Smooth muscle cell (in vitro differentiated cells): ENCODE data around the gene ARHGAP1. TPM values are rescaled to one million over a fixed set of nuclear protein-coding genes. Genes with fewer than 3 reads are reported as not detected.

Source experiments
- DNase-seq: peaks from one replicate; lab custom pipeline; 2025; ENCODE audit not compliant: unreplicated experiment; lab: John Stamatoyannopoulos, UW
- H2AFZ ChIP-seq: fragments of 200-600 bp; sonication (generic); 2 replicates; pipeline ENCODE4 v1.6.0; 2016; ENCODE audit warnings: antibody characterized with exemption, low read depth, mild to moderate bottlenecking
- H3F3A ChIP-seq: fragments of 200-600 bp; sonication (generic); 2 replicates; pipeline ENCODE4 v1.6.0; 2017; ENCODE audit warnings: antibody characterized with exemption, low read depth
- H3K27ac ChIP-seq: fragments of 200-600 bp; sonication (generic); 2 replicates; pipeline ENCODE4 v1.5.1; 2016; ENCODE audit warnings: low read depth, mild to moderate bottlenecking
- H3K27me3 ChIP-seq: fragments of 200-600 bp; sonication (generic); 2 replicates; pipeline ENCODE4 v1.6.1; 2016; ENCODE audit warnings: low read depth, mild to moderate bottlenecking
- H3K36me3 ChIP-seq: fragments of 200-600 bp; sonication (generic); 2 replicates; pipeline ENCODE4 v1.5.1; 2016; ENCODE audit warnings: low read depth
- H3K4me1 ChIP-seq: fragments of 200-600 bp; sonication (generic); 2 replicates; pipeline ENCODE4 v1.5.1; 2016; ENCODE audit warnings: low read depth
- H3K4me2 ChIP-seq: fragments of 200-600 bp; sonication (generic); 2 replicates; pipeline ENCODE4 v1.6.0; 2016; ENCODE audit warnings: mild to moderate bottlenecking
- H3K4me3 ChIP-seq: fragments of 200-600 bp; sonication (generic); 2 replicates; pipeline ENCODE4 v1.5.1; 2016; ENCODE audit warnings: mild to moderate bottlenecking
- H3K79me2 ChIP-seq: fragments of 200-600 bp; sonication (generic); 2 replicates; pipeline ENCODE4 v1.6.0; 2016; ENCODE audit warnings: low read depth, mild to moderate bottlenecking
- H3K9ac ChIP-seq: fragments of 200-600 bp; sonication (generic); 2 replicates; pipeline ENCODE4 v1.6.0; 2016; ENCODE audit warnings: low read depth
- H3K9me3 ChIP-seq: fragments of 200-600 bp; sonication (generic); replicated peaks from 2 replicates; pipeline ENCODE4 v1.5.1; 2016; ENCODE audit warnings: low read depth
- H4K20me1 ChIP-seq: fragments of 200-600 bp; sonication (generic); 2 replicates; pipeline ENCODE4 v1.6.0; 2016; ENCODE audit warnings: low read depth
- CTCF ChIP-seq: fragments of 200-600 bp; sonication (generic); IDR thresholded peaks from 2 replicates; pipeline ENCODE4 v1.5.1; 2017; ENCODE audit warnings: borderline replicate concordance, mild to moderate bottlenecking, antibody characterized with exemption; ENCODE audit not compliant: insufficient read depth, poor library complexity, severe bottlenecking
- WGBS: methylation state at CpG from one replicate; pipeline ENCODE4 v1.1.7; 2016; ENCODE audit warnings: low lambda C conversion rate; 5-methylcytosine and 5-hydroxymethylcytosine counted together
- polyA plus RNA-seq: library from polyadenylated mRNA; unstranded; fragments of >200 nt; fragmentation: Nextera tagmentation; extraction: Ambion mirVana; gene quantifications from 2 replicates; pipeline ENCODE4 v1.2.1, GENCODE V29; 2016
- total RNA-seq: library from RNA; depleted of rRNA; stranded (reverse); fragments of >200 nt; gene quantifications from 2 replicates; pipeline ENCODE4 v1.2.3, GENCODE V29; 2014

Gene ARHGAP1
- total and polyA plus RNA-seq, 2 experiments from 2014 or later: 40.9 to 98.4 TPM

- H3K79me2 ChIP-seq: peaks cover 18% of the 10 kb centered on the region
- H3K9ac ChIP-seq: no peak overlapping the region
- peak overlapping the region; percentile 79 for H3K27ac ChIP-seq
These were observed 5.8 kb downstream of the ARHGAP1 start for GRCh38 chr11:46694607-46695006.

GRCh38 chr11:46694072-46694471, 6.3 kb downstream of the ARHGAP1 start:
- Histone ChIP-seq H3K9me3 (no peaks in the 10 kb centered on the region), H4K20me1 (peaks cover 14% of the 10 kb centered on the region), H3K27me3 (no peaks in the 10 kb centered on the region), H3K4me2 (no peak overlapping the region), H3K9ac (peak overlapping the region; percentile 38), H3K4me1 (peaks cover 2% of the 10 kb centered on the region), H3K79me2 (peaks cover 16% of the 10 kb centered on the region), H2AFZ (no peak overlapping the region), H3K36me3 (no peaks in the 10 kb centered on the region), H3K27ac (peak overlapping the region; percentile 79), H3F3A (no peaks in the 10 kb centered on the region), H3K4me3 (no peak overlapping the region)
- 86% methylated on average over 6 of the region's 6 CpGs for WGBS
- no peak for TF ChIP-seq CTCF
- no peak for DNase-seq

More at GRCh38 chr11:46694607-46695006, 5.8 kb downstream of the ARHGAP1 start:
- H3K4me2 ChIP-seq: no peak overlapping the region
- H3K4me3 ChIP-seq: no peak overlapping the region
- H2AFZ ChIP-seq: no peak overlapping the region
- H3K9me3 ChIP-seq: no peaks in the 10 kb centered on the region
- H3F3A ChIP-seq: peaks cover under 1% of the 10 kb centered on the region
- no peaks in the 10 kb centered on the region for H3K27me3 ChIP-seq
- H4K20me1 ChIP-seq: peaks cover 14% of the 10 kb centered on the region
- no peak for TF ChIP-seq CTCF
- no peak for DNase-seq
- no peaks in the 10 kb centered on the region for H3K36me3 ChIP-seq
- H3K4me1 ChIP-seq: peaks cover 5% of the 10 kb centered on the region
- WGBS: 94% methylated on average over 7 of the region's 7 CpGs

DNA sequence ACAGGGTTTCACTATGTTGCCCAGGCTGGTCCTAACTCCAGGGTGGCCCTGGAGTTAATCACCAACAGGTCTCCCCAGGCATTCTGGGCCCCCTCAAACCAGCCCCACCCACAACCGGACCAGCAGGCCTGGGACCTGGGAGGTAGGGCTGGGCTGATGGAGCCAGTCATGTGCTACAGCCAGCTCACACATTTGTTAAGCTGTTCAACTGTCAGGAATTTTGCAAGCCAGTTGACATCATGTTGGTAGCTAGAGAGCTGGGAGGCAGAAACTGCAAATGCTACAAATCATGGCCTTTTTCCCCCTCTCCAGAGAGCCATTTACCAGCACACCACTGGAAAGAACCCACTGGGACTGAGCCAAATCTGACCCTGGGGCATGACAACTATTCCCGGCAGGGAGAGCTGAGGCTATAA, 6.8 kb downstream of the ARHGAP1 start:
- H3F3A ChIP-seq: no peaks in the 10 kb centered on the region
- 58% methylated on average over 2 of the region's 2 CpGs for WGBS
- H3K27ac ChIP-seq: peak overlapping the region; percentile 79
- peak overlapping the region; percentile 38 for H3K9ac ChIP-seq
- no peaks in the 10 kb centered on the region for H3K4me1 ChIP-seq
- TF ChIP-seq CTCF: no peak
- H4K20me1 ChIP-seq: peaks cover 14% of the 10 kb centered on the region
- no peak overlapping the region for H3K4me3 ChIP-seq
- no peak overlapping the region for H3K4me2 ChIP-seq
- H3K9me3 ChIP-seq: no peaks in the 10 kb centered on the region
- no peaks in the 10 kb centered on the region for H3K27me3 ChIP-seq
- H3K36me3 ChIP-seq: no peaks in the 10 kb centered on the region
- peaks cover 13% of the 10 kb centered on the region for H3K79me2 ChIP-seq
- no peak for DNase-seq
- H2AFZ ChIP-seq: no peak overlapping the region

DNA sequence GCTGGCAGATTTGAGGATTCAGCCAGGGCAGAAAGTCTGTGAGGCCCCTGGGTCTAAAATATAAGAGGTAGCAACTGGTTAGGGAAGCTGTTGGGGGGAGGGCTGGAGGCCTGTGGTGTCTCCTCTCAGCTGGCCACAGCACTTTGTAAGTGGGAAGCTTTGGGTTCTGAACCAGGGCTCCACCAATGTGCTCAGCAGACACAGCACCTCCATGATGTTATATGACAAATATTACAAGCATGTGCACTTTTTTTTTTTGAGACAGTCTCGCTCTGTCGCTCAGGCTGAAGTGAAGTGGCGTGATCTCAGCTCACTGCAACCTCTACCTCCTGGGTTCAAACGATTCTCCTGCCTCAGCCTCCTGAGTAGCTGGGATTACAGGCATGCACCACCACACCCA, 8.0 kb downstream of the ARHGAP1 start:
- Histone ChIP-seq H3K4me3 (no peak overlapping the region), H3K4me2 (no peak overlapping the region), H3K27ac (peak overlapping the region; percentile 79), H3K79me2 (peaks cover 7% of the 10 kb centered on the region), H3K9ac (peak overlapping the region; percentile 43), H2AFZ (no peak overlapping the region), H3K36me3 (no peaks in the 10 kb centered on the region), H4K20me1 (peaks cover 9% of the 10 kb centered on the region), H3F3A (peaks cover 7% of the 10 kb centered on the region), H3K9me3 (no peaks in the 10 kb centered on the region), H3K4me1 (no peaks in the 10 kb centered on the region), H3K27me3 (no peaks in the 10 kb centered on the region)
- DNase-seq: no peak
- WGBS: 56% methylated on average over 4 of the region's 4 CpGs
- TF ChIP-seq CTCF: no peak
